NCI-H2196 (cell line): ENCODE data around the gene DGKB.
A peak's percentile ranks its signal among the peaks of the same experiment; 100 is the strongest.
"Not testable (repeated sequence)": the region's sequence is repeated elsewhere in the genome, so short reads cannot be mapped to it uniquely, and the experiment has no call there.

ENCODE experiments used
- DNase-seq: peaks from one replicate; lab custom pipeline; 2025; ENCODE audit not compliant: unreplicated experiment; lab: John Stamatoyannopoulos, UW

DGKB gene

DNA sequence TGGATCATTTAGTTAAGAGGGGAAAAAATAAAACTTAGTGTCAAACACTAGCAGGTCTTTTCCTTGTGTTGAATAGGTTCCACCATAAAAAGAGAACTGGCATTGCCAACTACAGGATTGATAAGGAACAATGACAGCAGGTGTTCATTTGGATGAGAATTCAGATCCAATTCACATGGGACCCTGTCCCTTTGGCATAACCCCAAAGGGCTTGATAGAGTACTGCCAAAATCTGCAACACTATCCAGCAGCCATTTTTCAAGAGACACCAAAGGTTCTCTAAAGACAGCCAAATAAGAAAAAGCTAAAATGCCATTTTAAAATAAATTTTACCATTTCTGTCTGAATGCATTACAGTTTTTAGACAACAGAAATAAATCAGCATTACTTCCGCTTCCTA is 422.3 kb downstream of the DGKB start:
- DNase-seq: no peak

DNA sequence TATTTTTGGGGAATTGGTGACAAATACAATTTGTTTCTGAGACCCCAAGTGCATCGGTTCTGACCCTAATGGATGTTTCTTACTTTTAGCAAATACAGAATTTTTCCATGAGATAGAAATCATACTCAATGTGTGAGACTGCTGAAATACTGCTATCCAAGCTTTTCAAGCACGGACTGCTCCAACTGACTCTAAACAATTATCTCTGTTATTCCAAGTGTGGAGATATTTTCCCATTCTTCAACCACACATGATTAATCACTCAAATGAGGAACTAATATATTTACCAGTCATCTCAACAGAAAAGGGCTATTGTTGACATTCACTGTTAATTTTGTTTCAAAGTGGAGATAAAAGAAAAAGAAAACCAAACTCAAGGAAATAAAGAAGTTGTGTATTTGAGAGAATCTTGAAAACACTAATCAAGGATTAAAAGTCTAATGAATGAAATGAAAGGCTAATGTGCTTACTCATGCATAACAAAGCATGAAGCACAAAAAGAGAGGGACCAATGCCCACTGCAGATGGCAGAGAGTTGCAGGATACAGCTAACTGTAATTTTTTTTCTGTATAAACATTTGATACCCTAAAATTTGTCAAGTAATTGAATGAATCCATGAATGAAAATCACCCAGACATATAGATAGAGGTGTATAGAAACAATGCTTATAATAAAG is 423.6 kb downstream of the DGKB start:
- no peak for DNase-seq

DNA sequence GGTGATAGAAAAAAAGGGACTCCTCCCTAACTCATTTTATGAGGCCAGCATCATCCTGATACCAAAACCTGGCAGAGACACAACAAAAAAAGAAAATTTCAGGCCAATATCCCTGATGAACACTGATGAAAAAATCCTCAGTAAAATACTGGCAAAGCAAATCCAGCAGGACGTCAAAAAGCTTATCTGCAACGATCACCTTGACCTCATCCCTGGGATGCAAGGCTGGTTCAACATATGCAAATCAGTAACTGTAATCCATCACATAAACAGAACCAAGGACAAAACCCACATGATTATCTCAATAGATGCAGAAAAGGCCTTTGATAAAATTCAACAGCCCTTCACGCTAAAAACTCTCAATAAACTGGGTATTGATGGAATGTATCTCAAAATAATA is 440.8 kb downstream of the DGKB start:
- not testable (repeated sequence) for DNase-seq

DNA sequence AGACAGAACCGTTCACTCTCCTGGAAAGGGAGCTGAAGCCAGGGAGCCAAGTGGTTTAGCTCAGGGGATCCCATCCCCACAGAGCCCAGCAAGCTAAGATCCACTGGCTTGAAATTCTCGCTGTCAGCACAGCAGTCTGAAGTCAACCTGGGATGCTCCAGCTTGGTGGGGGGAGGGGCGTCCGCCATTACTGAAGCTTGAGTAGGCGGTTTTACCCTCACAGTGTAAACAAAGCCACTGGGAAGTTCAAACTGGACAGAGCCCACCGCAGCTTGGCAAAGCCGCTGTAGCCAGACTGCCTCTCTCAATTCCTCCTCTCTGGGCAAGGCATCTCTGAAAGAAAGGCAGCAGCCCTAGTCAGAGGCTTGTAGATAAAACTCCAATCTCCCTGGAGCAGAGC is 443.7 kb downstream of the DGKB start:
- DNase-seq: not testable (repeated sequence)

- DNase-seq: peak; percentile 87
Observed at GRCh38 chr7:14457568-14458453, 444.7 kb downstream of the DGKB start.

- DNase-seq: no peak
Observed at GRCh38 chr7:14449291-14449690, 453.3 kb downstream of the DGKB start.

DNA sequence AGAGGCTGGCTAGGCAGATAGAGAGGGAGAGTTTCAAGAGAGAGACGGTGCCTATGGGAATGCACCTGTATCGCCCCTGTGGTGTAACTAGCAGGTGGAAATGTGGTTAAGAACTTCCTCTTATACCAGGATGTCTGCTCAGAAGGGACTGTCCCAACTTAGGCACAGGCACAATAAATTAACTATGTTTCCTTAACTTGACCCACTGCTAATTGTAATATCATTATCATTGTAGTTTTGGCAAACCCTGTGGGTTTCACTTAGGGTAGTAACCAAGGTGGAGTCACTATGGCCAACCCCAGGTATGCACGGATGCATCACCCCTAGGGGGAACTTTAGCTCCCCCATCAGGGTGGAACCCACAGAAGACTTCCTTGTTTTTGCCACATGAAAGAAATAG is 455.7 kb downstream of the DGKB start:
- DNase-seq: no peak

GRCh38 chr7:14446219-14446618 is 456.3 kb downstream of the DGKB start:
- no peak for DNase-seq

- no peak for DNase-seq
Observed at GRCh38 chr7:14438366-14438765, 464.2 kb downstream of the DGKB start.

DNA sequence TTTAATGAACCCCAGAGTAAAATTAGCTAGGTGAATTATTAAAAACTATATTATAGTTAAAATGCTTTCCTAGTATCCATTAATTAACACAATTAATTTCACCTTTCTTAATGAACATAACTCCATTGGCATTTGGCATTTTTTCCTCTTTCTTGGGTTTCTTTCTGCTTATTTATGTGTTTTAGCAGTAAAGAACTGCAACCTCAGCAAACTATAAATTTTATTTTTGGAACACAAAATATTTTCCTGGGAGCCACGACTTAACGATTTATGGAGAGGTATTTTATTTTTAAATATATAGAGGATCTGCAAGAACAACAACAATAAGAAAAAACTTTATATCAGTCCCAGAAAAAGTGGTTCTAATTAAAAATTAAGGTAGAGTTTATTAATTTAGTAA is 465.7 kb downstream of the DGKB start:
- no peak for DNase-seq

GRCh38 chr7:14432924-14433323 is 469.6 kb downstream of the DGKB start:
- no peak for DNase-seq

DNA sequence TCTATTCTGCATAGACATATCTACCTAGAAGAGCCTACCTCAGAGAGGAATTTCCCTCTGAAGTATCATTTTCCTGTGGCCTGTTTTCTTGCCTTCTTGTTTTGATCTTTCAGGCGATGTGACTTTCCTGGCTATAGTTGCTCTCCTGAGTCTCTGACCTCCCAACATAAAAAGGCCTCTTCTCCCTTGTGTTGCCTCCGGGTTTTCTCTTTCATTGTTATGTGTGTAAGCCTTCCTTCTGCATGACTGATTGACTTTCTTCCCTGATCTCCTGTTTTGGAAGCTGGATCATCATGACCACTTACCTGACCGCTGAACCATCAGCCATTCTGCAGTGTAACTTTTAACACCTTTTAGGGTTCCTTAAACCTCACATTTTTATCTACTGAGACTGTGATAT is 471.6 kb downstream of the DGKB start:
- DNase-seq: no peak

GRCh38 chr7:14425559-14425958 is 477.0 kb downstream of the DGKB start:
- DNase-seq: no peak

GRCh38 chr7:14424675-14425074 is 477.9 kb downstream of the DGKB start:
- no peak for DNase-seq

DNA sequence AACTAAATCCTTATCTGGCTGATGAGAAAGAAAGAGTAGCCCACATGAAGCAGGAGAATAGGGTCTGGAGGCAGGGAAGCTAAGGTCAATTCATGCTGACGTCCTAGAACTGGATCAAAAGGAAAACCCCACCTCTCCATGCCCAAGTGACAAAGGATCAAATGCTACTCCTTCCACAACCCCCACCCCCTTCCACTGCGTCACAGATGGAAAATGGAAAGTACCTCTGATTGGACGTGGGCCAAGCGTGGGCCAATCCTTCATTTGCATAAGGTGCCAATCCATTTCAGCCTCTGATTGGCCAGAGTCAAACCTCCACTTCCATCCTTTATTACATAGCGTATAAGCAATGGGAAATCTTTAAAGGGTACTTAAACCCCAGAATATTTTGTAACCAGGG is 481.8 kb downstream of the DGKB start:
- no peak for DNase-seq

GRCh38 chr7:14419531-14419930 is 483.0 kb downstream of the DGKB start:
- no peak for DNase-seq

- DNase-seq: no peak
Observed at GRCh38 chr7:14418633-14419032, 483.9 kb downstream of the DGKB start.

DNA sequence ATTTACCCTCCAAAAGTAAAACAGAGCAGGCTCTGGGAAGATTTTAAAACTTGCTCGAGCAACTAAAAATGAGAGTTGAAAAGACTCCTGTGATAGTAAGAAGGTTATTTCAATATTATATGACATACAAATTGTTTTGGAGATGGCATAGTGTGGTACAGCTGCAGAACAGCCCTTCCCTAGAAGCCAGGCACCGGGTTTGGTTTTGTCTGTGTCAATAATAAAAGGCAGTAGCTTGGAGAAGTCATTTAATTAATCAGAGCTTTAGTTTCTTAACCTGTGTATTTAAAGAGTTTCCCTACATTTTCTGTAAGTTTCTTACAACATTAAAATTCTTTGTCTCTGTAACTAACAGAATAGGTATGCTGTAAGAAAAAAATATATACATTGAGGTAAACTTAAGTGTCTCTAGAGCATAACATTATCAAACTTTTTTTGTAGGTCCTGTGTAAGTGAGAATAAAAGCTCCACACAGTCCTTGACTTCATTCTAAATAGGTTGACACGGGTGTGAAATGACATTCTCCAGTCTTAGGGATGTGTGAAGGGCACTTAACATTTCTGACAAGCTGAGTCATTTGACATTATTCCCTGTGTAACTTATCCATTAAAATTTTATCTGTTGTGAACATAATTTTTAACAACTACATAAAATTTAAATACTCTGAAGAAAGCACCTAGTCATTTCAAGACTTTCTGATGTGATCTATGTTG is 488.1 kb downstream of the DGKB start:
- no peak for DNase-seq

DNA sequence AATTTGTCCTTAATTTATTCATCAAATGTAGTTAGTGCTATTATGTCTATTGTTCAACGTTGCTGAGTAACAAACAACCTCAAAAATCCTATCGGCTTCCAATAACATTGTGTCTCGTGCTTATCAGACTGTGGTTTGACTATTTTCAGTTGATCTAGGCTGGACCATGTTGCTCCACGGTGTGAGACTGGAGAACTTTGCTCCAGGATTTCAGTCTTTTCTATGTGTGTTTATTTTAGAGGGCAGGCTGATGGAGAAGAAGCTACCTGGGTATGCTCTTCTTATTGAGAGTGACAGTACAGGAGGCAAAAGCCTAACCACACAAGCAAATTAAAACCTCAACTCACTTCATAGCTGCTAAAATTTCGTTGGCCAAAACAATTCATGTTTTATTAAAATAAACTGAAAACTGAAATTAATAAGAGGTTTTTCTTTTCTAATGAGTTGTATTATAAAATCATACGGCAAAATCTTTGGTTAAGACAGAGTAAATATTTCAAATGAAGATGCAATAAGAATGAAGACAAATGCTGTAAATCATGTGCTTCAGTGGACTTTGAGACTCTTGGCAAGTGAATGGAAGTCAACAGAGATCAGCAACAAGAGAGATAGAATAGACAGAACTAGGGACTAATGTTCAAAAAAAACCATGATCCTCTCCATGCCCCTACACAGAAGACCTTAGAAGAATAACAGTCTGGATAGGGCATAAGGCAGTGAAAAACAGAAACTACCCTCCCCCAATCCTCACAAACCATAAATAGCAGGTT is 495.1 kb downstream of the DGKB start:
- no peak for DNase-seq

DNA sequence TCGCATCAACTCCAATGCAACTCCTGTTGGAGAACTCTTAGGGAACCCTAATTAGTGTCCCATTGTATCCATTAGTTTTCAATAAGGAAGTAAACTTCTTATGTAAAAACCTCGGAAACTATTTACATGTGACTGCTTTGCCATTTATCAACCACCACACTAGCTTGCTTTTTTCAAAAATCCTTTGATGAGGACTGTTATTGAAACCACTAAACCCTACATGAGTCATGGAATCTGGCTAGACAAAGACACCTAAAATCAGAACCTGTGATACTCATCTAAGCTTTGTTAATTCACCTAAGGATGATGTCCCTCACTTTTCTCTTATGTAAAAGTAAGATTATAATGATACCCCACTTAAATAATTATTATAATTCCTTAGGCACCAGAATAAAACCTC is 499.0 kb downstream of the DGKB start:
- DNase-seq: no peak

GRCh38 chr7:14400271-14400670 is 502.3 kb downstream of the DGKB start:
- no peak for DNase-seq
